OCI-LY7 (cell line): Measurements from ENCODE around the gene LZTS3. TPM values are rescaled to one million over a fixed set of nuclear protein-coding genes. Genes with fewer than 3 reads are reported as not detected.

Experiments used
- BruUV-seq: library from RNA; stranded (reverse); fragments of 400-500 nt; replicated peaks from 2 replicates; lab custom pipeline; 2021; lab: Mats Ljungman, UMichigan
- CTCF ChIA-PET: fragments of 300-600 bp; sonication (Branson Sonifier 250); formaldehyde crosslinking; loops from one replicate; lab custom pipeline; 2022; ENCODE audit warnings: antibody characterized with exemption; ENCODE audit not compliant: unreplicated experiment; lab: Charles Lee
- POLR2A ChIA-PET: fragments of 300-600 bp; sonication (Branson Sonifier 250); formaldehyde crosslinking; loops from one replicate; lab custom pipeline; 2022; ENCODE audit warnings: antibody characterized with exemption; lab: Charles Lee
- DNase-seq: peaks from one replicate; pipeline ENCODE4 v3.0.0-alpha.2; 2015; ENCODE audit warnings: low spot score
- H2AFZ ChIP-seq: fragments of 200-600 bp; sonication (generic), shearing (Covaris generic); 2 replicates; pipeline ENCODE4 v1.6.1; 2014; ENCODE audit warnings: mild to moderate bottlenecking, antibody characterized with exemption, low read length, moderate library complexity
- H3K27ac ChIP-seq: fragments of 200-600 bp; sonication (generic); 2 replicates; pipeline ENCODE4 v1.5.1; 2014; ENCODE audit warnings: mixed run types, low read depth, mild to moderate bottlenecking, moderate library complexity, low read length, inconsistent platforms; ENCODE audit not compliant: poor library complexity, severe bottlenecking
- H3K36me3 ChIP-seq: fragments of 200-600 bp; sonication (generic); 2 replicates; pipeline ENCODE4 v1.6.1; 2014; ENCODE audit warnings: mild to moderate bottlenecking, antibody characterized with exemption, low read length, moderate library complexity, mixed read lengths; ENCODE audit not compliant: insufficient read depth
- H3K4me1 ChIP-seq: fragments of 200-600 bp; sonication (generic); 2 replicates; pipeline ENCODE4 v1.5.1; 2014; ENCODE audit warnings: mild to moderate bottlenecking, low read length; ENCODE audit not compliant: insufficient read depth, poor library complexity, severe bottlenecking
- H3K4me2 ChIP-seq: fragments of 200-600 bp; sonication (generic); 2 replicates; pipeline ENCODE4 v1.6.1; 2014; ENCODE audit warnings: mild to moderate bottlenecking, low read length
- H3K4me3 ChIP-seq: fragments of 200-600 bp; sonication (generic); 2 replicates; pipeline ENCODE4 v1.5.1; 2014; ENCODE audit warnings: mild to moderate bottlenecking, low read depth, low read length; ENCODE audit not compliant: poor library complexity, severe bottlenecking
- H3K79me2 ChIP-seq: fragments of 200-600 bp; sonication (generic); 2 replicates; pipeline ENCODE4 v1.6.1; 2016; ENCODE audit warnings: low read depth, mild to moderate bottlenecking, low read length, moderate library complexity, mixed read lengths; ENCODE audit not compliant: insufficient read depth
- H3K9me2 ChIP-seq: fragments of 200-600 bp; sonication (generic); 2 replicates; pipeline ENCODE4 v1.6.1; 2016; ENCODE audit warnings: mild to moderate bottlenecking, low read length, mixed read lengths; ENCODE audit not compliant: insufficient read depth
- H3K9me3 ChIP-seq: fragments of 200-600 bp; sonication (generic); 2 replicates; pipeline ENCODE4 v1.6.1; 2014; ENCODE audit warnings: mild to moderate bottlenecking, mixed run types, low read length, mixed read lengths
- H4K20me1 ChIP-seq: fragments of 200-600 bp; sonication (generic); 2 replicates; pipeline ENCODE4 v1.6.1; 2014; ENCODE audit warnings: mild to moderate bottlenecking, antibody characterized with exemption, low read length, moderate library complexity, mixed read lengths; ENCODE audit not compliant: insufficient read depth
- CTCF ChIP-seq: fragments of 200-600 bp; sonication (generic); conservative IDR thresholded peaks from 2 replicates; pipeline ENCODE4 v1.5.1; 2014; ENCODE audit warnings: mild to moderate bottlenecking, antibody characterized with exemption, low read length, moderate library complexity, mixed read lengths
- EZH2phosphoT487 ChIP-seq: fragments of 200-600 bp; sonication (generic); IDR thresholded peaks from 2 replicates; pipeline ENCODE4 v1.6.1; 2018; ENCODE audit warnings: low read depth, borderline replicate concordance, mild to moderate bottlenecking, mixed run types, antibody characterized with exemption, low read length, moderate library complexity, mixed read lengths
- intact Hi-C: fragments of 100-400 bp; cut with micrococcal nuclease; formaldehyde crosslinking; loops from one replicate; pipeline ENCODE4 v1.10.0; 2022; ENCODE audit not compliant: unreplicated experiment
- total RNA-seq, 2 experiments: library from RNA; depleted of rRNA in 1 of 2; stranded (reverse); fragments of >200 nt in 1 of 2; shearing (Covaris generic) in 1 of 2; gene quantifications; 2 replicates each; pipeline ENCODE4 v1.2.3, GENCODE V29; 2014 to 2022

LZTS3 gene
- total RNA-seq, 2 experiments from 2014 or later, result 4.7 to 5.0 TPM

GRCh38 chr20:3163099-3164042 is 10.0 kb downstream of the LZTS3 start:
- CTCF ChIA-PET, result no interaction called here

GRCh38 chr20:3162080-3162611 is 11.2 kb downstream of the LZTS3 start:
- no peak overlapping the region for H2AFZ ChIP-seq
- H3K79me2 ChIP-seq, result peaks cover 30% of the 10 kb centered on the region
- H3K4me2 ChIP-seq, result peak overlapping the region; percentile 1; the same call in 1 of the 2 replicates
- TF ChIP-seq EZH2phosphoT487 (no peak), CTCF (no peak)
- ChIA-PET POLR2A (interaction anchor here (0.6 kb wide), 1 partner anchor 313 kb away, joined by 3 read pairs; no protein-coding TSS in a partner anchor), CTCF (no interaction called here)
- H3K27ac ChIP-seq, result no peak overlapping the region
- no peak overlapping the region for H3K4me3 ChIP-seq
- H3K36me3 ChIP-seq, result peaks cover 3% of the 10 kb centered on the region
- no peaks in the 10 kb centered on the region for H3K9me3 ChIP-seq
- BruUV-seq, result no TSS peak
- no peaks in the 10 kb centered on the region for H3K9me2 ChIP-seq
- intact Hi-C loops, result no loop called here
- DNase-seq, result no peak
- peaks cover 33% of the 10 kb centered on the region for H3K4me1 ChIP-seq
- peaks cover 11% of the 10 kb centered on the region; the same call in 1 of the 2 replicates for H4K20me1 ChIP-seq

More at GRCh38 chr20:3163099-3164042, 10.0 kb downstream of the LZTS3 start:
- Histone ChIP-seq H3K4me2 (no peak overlapping the region), H3K9me3 (no peaks in the 10 kb centered on the region), H2AFZ (no peak overlapping the region), H3K27ac (no peak overlapping the region), H4K20me1 (0 out of 2 replicates have a peak, but pooled peaks cover 5% of the 10 kb centered on the region), H3K4me3 (no peak overlapping the region), H3K79me2 (peaks cover 18% of the 10 kb centered on the region), H3K4me1 (peaks cover 21% of the 10 kb centered on the region), H3K36me3 (peaks cover 3% of the 10 kb centered on the region), H3K9me2 (no peaks in the 10 kb centered on the region)
- no TSS peak for BruUV-seq
- POLR2A ChIA-PET, result no interaction called here
- TF ChIP-seq EZH2phosphoT487, result no peak
- TF ChIP-seq CTCF, result no peak
- DNase-seq, result no peak
- intact Hi-C loops, result no loop called here
